Thoracic aorta (tissue), 2 donors: Measurements from ENCODE around the gene ENDOD1. TPM values are rescaled to one million over a fixed set of nuclear protein-coding genes. Genes with fewer than 3 reads are reported as not detected.

Source experiments
- ATAC-seq: fragments of 150-250 bp; one replicate; pipeline ENCODE4 v1.8.0; 2017; ENCODE audit warnings: low read depth; ENCODE audit not compliant: insufficient number of reproducible peaks, low FRiP score
- DNase-seq: peaks from one replicate; pipeline ENCODE4 v3.0.0-alpha.2; 2020; ENCODE audit warnings: low spot score
- H3K27ac ChIP-seq, 2 donors: fragments of 200-600 bp; sonication (generic); 1 replicate in 1 of 2; 2 replicates in 1 of 2; pipeline ENCODE4 v1.5.1; 2016; ENCODE audit warnings: mild to moderate bottlenecking in 2 of 2, moderate library complexity in 2 of 2
- H3K27me3 ChIP-seq: fragments of 200-600 bp; sonication (generic); replicated peaks from 2 replicates; pipeline ENCODE4 v1.6.0; 2016; ENCODE audit warnings: mild to moderate bottlenecking; ENCODE audit not compliant: insufficient read depth
- H3K36me3 ChIP-seq: fragments of 200-600 bp; sonication (generic); one replicate; pipeline ENCODE4 v1.5.1; 2016
- H3K4me1 ChIP-seq, 2 donors: fragments of 200-600 bp; sonication (generic); 1 replicate in 1 of 2; 2 replicates in 1 of 2; pipeline versions ENCODE4 v1.5.1 to v1.6.0; 2016; ENCODE audit warnings: low read depth in 2 of 2, mild to moderate bottlenecking in 1 of 2; ENCODE audit not compliant: control insufficient read depth in 1 of 2
- H3K4me3 ChIP-seq: fragments of 200-600 bp; sonication (generic); 2 replicates; pipeline ENCODE4 v1.5.1; 2016; ENCODE audit warnings: mild to moderate bottlenecking
- H3K9me3 ChIP-seq: fragments of 200-600 bp; sonication (generic); 2 replicates; pipeline ENCODE4 v1.5.1; 2016
- total RNA-seq, 2 donors: library from RNA; depleted of rRNA; stranded (reverse); fragments of >200 nt; gene quantifications; one replicate each; pipeline versions ENCODE4 v1.1.0 to v1.2.3, GENCODE V29; 2016
- TF ChIP-seq, protein P1 (sequence below): fragments of 200-600 bp; sonication (generic); IDR thresholded peaks from one replicate; pipeline ENCODE4 v1.5.1; 2019; ENCODE audit warnings: antibody characterized with exemption

The ENDOD1 gene
- total RNA-seq, 2 donors from 2014 or later, result 86.9 to 155 TPM

GRCh38 chr11:95144313-95145235, 54.9 kb downstream of the ENDOD1 start:
- DNase-seq, result no peak
- ATAC-seq, result no peak
- TF ChIP-seq, protein P1, sequence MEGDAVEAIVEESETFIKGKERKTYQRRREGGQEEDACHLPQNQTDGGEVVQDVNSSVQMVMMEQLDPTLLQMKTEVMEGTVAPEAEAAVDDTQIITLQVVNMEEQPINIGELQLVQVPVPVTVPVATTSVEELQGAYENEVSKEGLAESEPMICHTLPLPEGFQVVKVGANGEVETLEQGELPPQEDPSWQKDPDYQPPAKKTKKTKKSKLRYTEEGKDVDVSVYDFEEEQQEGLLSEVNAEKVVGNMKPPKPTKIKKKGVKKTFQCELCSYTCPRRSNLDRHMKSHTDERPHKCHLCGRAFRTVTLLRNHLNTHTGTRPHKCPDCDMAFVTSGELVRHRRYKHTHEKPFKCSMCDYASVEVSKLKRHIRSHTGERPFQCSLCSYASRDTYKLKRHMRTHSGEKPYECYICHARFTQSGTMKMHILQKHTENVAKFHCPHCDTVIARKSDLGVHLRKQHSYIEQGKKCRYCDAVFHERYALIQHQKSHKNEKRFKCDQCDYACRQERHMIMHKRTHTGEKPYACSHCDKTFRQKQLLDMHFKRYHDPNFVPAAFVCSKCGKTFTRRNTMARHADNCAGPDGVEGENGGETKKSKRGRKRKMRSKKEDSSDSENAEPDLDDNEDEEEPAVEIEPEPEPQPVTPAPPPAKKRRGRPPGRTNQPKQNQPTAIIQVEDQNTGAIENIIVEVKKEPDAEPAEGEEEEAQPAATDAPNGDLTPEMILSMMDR, result no peak

GRCh38 chr11:95145430-95146060, 55.9 kb downstream of the ENDOD1 start:
- Histone ChIP-seq H3K4me1 (peaks cover 6 to 22% of the 10 kb centered on the region in 2 donors), H3K4me3 (no peak overlapping the region), H3K9me3 (no peaks in the 10 kb centered on the region), H3K27me3 (no peaks in the 10 kb centered on the region), H3K27ac (no peak overlapping the region), H3K36me3 (no peaks in the 10 kb centered on the region)
- TF ChIP-seq, protein P1, result no peak
- DNase-seq (no peak), ATAC-seq (no peak)

More at GRCh38 chr11:95144313-95145235, 54.9 kb downstream of the ENDOD1 start:
- Histone ChIP-seq H3K4me1 (peaks cover 0 to 13% of the 10 kb centered on the region in 2 donors), H3K9me3 (no peaks in the 10 kb centered on the region), H3K27me3 (no peaks in the 10 kb centered on the region), H3K4me3 (no peak overlapping the region), H3K27ac (peak overlapping the region in 1 of 2 donors; percentile 13), H3K36me3 (no peaks in the 10 kb centered on the region)

- no peak for DNase-seq
- H3K4me3 ChIP-seq, result no peak overlapping the region
- H3K27me3 ChIP-seq, result no peaks in the 10 kb centered on the region
- no peaks in the 10 kb centered on the region for H3K36me3 ChIP-seq
- peaks cover 9 to 37% of the 10 kb centered on the region in 2 donors for H3K4me1 ChIP-seq
- H3K9me3 ChIP-seq, result no peaks in the 10 kb centered on the region
- no peak overlapping the region for H3K27ac ChIP-seq
- no peak for ATAC-seq
- TF ChIP-seq, protein P1, result no peak
Observed at GRCh38 chr11:95147364-95147905, 57.8 kb downstream of the ENDOD1 start.

- no peak for DNase-seq
- Histone ChIP-seq H3K27ac (peak overlapping the region in 1 of 2 donors; percentile 9), H3K27me3 (no peaks in the 10 kb centered on the region), H3K9me3 (no peaks in the 10 kb centered on the region), H3K4me1 (peaks cover 9 to 45% of the 10 kb centered on the region in 2 donors), H3K36me3 (no peaks in the 10 kb centered on the region), H3K4me3 (no peak overlapping the region)
- no peak for ATAC-seq
- TF ChIP-seq, protein P1, result no peak
Observed at GRCh38 chr11:95148406-95148805, 58.8 kb downstream of the ENDOD1 start.

DNA sequence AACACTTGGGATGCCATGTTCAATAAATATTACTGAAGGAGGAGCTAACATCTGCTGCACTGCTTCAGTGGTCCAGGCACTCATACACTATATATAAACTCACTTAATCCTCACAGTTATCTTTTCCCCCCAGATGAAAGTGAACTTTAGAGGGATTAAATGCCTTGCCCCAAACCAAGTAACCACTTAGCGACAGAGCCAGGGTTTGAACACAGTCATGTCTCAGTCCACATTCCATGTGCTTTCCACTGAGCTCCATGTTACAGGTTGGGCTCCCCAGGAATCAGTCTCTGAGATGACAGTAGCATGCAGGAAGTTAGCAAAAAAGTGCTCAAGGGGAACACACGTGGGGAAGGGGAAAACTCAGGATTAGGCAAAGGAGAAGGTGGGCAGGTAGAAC, 59.3 kb downstream of the ENDOD1 start:
- no peak overlapping the region for H3K4me3 ChIP-seq
- peaks cover 9 to 48% of the 10 kb centered on the region in 2 donors for H3K4me1 ChIP-seq
- no peaks in the 10 kb centered on the region for H3K27me3 ChIP-seq
- no peaks in the 10 kb centered on the region for H3K36me3 ChIP-seq
- DNase-seq, result no peak
- no peak for ATAC-seq
- peak overlapping the region in 1 of 2 donors; percentile 86 for H3K27ac ChIP-seq
- no peaks in the 10 kb centered on the region for H3K9me3 ChIP-seq
- TF ChIP-seq, protein P1, result no peak
